ENCODE results near the gene MFN2.

Gene MFN2

DNA sequence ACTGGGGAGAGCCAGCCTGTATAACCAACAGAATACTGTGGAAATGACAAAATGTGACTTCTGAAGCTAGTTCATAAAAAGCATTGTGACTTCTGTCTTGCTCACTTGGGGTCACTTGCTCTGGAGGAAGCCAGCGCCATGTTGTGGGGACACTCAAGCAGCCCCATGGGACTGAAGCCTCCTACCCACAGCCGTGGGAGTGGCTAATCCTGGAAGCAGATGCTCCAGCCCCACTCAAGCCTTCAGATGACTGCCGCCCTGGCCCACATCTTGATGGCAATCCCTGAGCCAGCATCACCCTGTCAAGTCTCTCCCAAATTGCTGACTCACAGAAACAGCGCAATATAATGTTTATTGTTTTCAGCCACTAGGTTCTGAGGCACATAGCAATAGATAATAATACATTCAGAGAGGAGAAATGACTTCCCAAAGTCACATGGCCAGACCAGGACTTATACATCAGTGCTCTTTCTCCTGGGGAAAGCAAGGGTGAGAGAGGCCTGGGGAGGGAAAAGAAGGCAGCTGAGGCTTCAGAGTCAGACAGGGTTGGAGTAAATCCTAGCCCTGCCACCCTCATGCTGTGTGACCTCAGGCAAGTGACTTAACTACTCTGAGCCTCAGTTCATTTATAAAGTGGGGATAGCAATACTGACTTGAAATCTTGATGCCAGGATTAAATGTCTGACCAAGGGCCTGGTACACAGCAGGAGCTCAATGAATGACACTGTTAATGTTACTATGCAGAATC lies 77.9 kb downstream of the MFN2 start:
- Mint-ChIP-seq H3K9me3 (peaks cover 22% of the 10 kb centered on the region), H3K36me3 (ENCODE audit: low read depth) (no peaks in the 10 kb centered on the region), H3K4me1 (peaks cover 13% of the 10 kb centered on the region), H3K4me3 (no peak overlapping the region), H3K27me3 (ENCODE audit: low read depth, poor library complexity) (peaks cover 47% of the 10 kb centered on the region), H3K27ac (no peak overlapping the region)
- DNase-seq = no peak
- TF ChIP-seq, protein P1, sequence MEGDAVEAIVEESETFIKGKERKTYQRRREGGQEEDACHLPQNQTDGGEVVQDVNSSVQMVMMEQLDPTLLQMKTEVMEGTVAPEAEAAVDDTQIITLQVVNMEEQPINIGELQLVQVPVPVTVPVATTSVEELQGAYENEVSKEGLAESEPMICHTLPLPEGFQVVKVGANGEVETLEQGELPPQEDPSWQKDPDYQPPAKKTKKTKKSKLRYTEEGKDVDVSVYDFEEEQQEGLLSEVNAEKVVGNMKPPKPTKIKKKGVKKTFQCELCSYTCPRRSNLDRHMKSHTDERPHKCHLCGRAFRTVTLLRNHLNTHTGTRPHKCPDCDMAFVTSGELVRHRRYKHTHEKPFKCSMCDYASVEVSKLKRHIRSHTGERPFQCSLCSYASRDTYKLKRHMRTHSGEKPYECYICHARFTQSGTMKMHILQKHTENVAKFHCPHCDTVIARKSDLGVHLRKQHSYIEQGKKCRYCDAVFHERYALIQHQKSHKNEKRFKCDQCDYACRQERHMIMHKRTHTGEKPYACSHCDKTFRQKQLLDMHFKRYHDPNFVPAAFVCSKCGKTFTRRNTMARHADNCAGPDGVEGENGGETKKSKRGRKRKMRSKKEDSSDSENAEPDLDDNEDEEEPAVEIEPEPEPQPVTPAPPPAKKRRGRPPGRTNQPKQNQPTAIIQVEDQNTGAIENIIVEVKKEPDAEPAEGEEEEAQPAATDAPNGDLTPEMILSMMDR (IDR thresholded peaks at IDR 0.05) = no peak

DNA sequence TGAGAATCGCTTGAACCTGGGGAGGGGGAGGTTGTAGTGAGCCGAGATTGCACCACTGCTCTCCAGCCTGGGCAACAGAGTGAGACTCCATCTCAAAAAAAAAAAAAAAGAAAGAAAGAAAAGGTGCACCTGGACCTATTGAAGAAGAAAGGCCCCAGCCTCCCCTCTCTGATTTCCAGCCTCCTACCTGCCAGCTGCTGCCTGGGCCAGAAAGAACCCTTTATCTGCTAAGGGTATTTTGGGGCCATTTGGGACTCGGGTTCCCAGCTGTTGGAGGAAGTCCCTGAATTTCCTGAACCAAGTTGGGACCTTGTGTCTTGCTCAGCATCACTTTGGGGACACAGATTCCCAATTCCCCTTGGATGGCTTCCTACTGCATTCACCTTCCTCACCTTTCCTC lies 79.0 kb downstream of the MFN2 start:
- Mint-ChIP-seq H3K27ac (no peak overlapping the region), H3K9me3 (peaks cover 22% of the 10 kb centered on the region), H3K27me3 (ENCODE audit: low read depth, poor library complexity) (peaks cover 58% of the 10 kb centered on the region), H3K36me3 (ENCODE audit: low read depth) (no peaks in the 10 kb centered on the region), H3K4me1 (peaks cover 9% of the 10 kb centered on the region), H3K4me3 (no peak overlapping the region)
- DNase-seq = no peak
- TF ChIP-seq, protein P1 (IDR thresholded peaks at IDR 0.05) = no peak

DNA sequence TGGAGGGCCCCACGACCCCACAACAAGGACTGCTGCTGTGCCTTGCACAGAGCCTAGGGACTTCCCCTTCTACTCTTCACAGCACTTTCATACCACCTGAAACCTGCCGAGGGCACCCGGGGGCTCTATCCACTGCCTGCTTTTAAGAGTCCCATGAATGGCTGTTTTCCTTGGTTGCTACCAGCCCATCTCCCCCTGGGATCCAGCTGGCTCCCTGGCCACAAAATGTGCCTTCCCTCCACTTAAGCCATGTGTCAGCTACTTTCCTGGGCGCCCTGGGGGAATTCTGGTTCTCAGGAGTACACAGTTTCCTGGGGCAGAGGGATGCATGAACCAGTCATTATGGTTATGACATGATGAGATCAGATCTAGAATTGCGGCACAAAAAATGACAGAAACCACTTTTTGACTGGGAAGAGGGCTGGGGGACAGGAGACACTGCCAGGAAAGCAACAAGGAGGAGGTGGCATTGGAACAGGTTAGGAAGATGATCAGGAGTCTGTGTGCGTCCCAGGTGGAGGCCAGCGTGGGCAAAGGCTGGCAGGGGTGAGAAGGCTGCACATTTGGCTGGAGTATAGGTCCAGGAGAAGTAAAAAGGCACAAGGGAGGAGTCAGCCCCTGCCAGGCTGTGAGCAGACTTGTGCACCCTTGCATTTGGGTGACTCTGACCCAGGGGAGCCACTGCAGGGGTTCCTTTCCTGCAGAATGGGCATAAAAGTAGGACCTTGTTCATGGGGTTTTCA lies 79.6 kb downstream of the MFN2 start:
- Mint-ChIP-seq H3K27ac (no peak overlapping the region), H3K27me3 (ENCODE audit: low read depth, poor library complexity) (peaks cover 65% of the 10 kb centered on the region)

GRCh38 chr1:12060500-12060899 lies 80.3 kb downstream of the MFN2 start:
- Mint-ChIP-seq H3K9me3 (peaks cover 22% of the 10 kb centered on the region), H3K27me3 (ENCODE audit: low read depth, poor library complexity) (peaks cover 71% of the 10 kb centered on the region), H3K4me3 (no peak overlapping the region), H3K4me1 (peaks cover 10% of the 10 kb centered on the region), H3K36me3 (ENCODE audit: low read depth) (no peaks in the 10 kb centered on the region), H3K27ac (no peak overlapping the region)
- DNase-seq = no peak
- TF ChIP-seq, protein P1 (IDR thresholded peaks at IDR 0.05) = no peak

More for the DNA sequence above, 79.6 kb downstream of the MFN2 start:
- Mint-ChIP-seq H3K4me3 (no peak overlapping the region), H3K36me3 (ENCODE audit: low read depth) (no peaks in the 10 kb centered on the region), H3K4me1 (peaks cover 10% of the 10 kb centered on the region), H3K9me3 (peaks cover 22% of the 10 kb centered on the region)
- TF ChIP-seq, protein P1 (IDR thresholded peaks at IDR 0.05) = no peak
- no peak for DNase-seq

Measured in nephron progenitor cell (in vitro differentiated cells).